ENCODE measurements around the gene CUL9. TPM values are rescaled to one million over a fixed set of nuclear protein-coding genes. Genes with fewer than 3 reads are reported as not detected.

The CUL9 gene
- total RNA-seq, 1 donor from 2014 or later = 57.0 TPM

- DNase-seq (ENCODE audit: low spot score, unreplicated experiment) = no peak
- TF ChIP-seq CTCF (IDR thresholded peaks at IDR 0.05; ENCODE audit: unreplicated experiment) = no peak
- H3K9me3 Mint-ChIP-seq (ENCODE audit: low read depth) = no peaks in the 10 kb centered on the region
- H3K27me3 Mint-ChIP-seq = no peaks in the 10 kb centered on the region
- no peak overlapping the region for H3K4me3 Mint-ChIP-seq (ENCODE audit: low read depth)
- peaks cover 5% of the 10 kb centered on the region for H3K4me1 Mint-ChIP-seq (ENCODE audit: low read depth)
- H3K36me3 Mint-ChIP-seq (ENCODE audit: insufficient read depth) = peaks cover 4% of the 10 kb centered on the region
- peak overlapping the region; percentile 86 for H3K27ac Mint-ChIP-seq
Observed at GRCh38 chr6:43147691-43148477, 34.1 kb upstream of the CUL9 start.

DNA sequence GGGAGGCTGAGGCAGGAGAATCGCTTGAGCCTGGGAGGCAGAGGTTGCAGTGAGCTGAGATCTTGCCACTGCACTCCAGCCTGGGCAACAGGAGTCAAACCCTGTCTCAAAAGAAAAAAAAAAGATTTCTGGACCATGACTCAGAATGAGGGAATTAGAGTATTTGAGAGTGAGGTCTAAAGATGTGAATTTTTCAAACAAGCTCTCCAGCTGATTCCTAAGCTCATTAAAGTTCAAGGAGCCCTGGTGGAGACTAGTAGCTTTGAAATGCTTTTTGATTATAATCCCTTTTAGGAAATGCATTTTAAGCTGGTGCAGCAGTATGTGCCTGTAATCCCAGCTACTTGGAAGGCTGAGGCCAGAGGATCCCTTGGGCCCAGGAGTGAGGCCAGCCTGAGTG, 32.7 kb upstream of the CUL9 start:
- TF ChIP-seq CTCF (IDR thresholded peaks at IDR 0.05; ENCODE audit: unreplicated experiment) = no peak
- no peak overlapping the region for H3K4me3 Mint-ChIP-seq (ENCODE audit: low read depth)
- no peaks in the 10 kb centered on the region for H3K27me3 Mint-ChIP-seq
- DNase-seq (ENCODE audit: low spot score, unreplicated experiment) = no peak
- no peak overlapping the region for H3K27ac Mint-ChIP-seq
- H3K9me3 Mint-ChIP-seq (ENCODE audit: low read depth) = no peaks in the 10 kb centered on the region
- peaks cover 4% of the 10 kb centered on the region for H3K36me3 Mint-ChIP-seq (ENCODE audit: insufficient read depth)
- no peaks in the 10 kb centered on the region for H3K4me1 Mint-ChIP-seq (ENCODE audit: low read depth)

DNA sequence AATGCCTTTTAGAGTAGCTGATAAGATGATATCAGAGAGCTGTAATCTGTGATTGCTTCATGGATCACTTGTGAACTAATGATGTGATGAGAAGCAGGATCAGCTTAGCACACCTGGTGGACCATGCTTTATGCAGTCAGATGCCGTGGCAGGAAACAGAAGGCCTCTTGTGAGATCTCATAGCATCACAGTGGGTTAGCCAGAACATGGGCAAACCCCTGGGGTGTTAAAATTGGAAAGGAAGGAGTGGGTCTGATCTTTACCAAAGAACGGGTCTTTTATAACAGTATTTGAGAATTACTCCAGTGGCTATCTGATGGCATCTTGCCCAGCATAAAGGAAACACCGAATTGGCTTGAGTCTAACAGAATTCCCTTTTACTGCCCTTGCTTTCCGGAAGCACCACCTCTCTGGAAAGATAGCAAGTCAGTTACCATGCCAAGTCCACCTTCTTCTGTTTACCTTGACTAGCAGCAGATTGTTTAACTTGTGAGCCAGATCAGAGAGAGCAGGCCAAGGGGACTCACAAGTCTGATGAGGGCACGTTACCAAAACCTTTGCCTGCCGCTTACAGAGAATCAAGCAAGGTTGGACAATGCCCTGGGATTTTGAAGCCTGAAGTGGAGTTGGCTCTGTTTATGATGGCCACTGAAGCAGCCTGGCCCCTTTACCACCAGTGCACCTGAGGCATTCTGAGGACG, 31.8 kb upstream of the CUL9 start:
- Mint-ChIP-seq H3K27ac (no peak overlapping the region), H3K36me3 (ENCODE audit: insufficient read depth) (peaks cover 4% of the 10 kb centered on the region), H3K27me3 (no peaks in the 10 kb centered on the region), H3K4me3 (ENCODE audit: low read depth) (no peak overlapping the region), H3K9me3 (ENCODE audit: low read depth) (no peaks in the 10 kb centered on the region), H3K4me1 (ENCODE audit: low read depth) (no peaks in the 10 kb centered on the region)
- no peak for DNase-seq (ENCODE audit: low spot score, unreplicated experiment)
- no peak for TF ChIP-seq CTCF (IDR thresholded peaks at IDR 0.05; ENCODE audit: unreplicated experiment)

DNA sequence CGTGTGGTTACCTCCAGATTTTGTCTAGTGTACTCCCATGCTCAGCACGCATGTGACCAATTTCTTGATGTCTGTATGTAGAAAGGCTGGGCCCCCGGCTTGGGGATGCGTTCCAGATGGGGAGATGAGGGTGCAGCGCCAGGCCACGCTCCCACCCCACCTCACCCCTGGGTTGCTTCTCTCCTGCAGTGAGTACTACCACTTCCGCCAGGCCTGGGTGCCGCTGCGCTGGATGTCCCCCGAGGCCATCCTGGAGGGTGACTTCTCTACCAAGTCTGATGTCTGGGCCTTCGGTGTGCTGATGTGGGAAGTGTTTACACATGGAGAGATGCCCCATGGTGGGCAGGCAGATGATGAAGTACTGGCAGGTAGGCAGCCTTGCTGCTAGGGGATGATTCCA, 22.4 kb upstream of the CUL9 start:
- no peak for TF ChIP-seq CTCF (IDR thresholded peaks at IDR 0.05; ENCODE audit: unreplicated experiment)
- peaks cover 2% of the 10 kb centered on the region for H3K36me3 Mint-ChIP-seq (ENCODE audit: insufficient read depth)
- no peak for DNase-seq (ENCODE audit: low spot score, unreplicated experiment)
- no peaks in the 10 kb centered on the region for H3K4me1 Mint-ChIP-seq (ENCODE audit: low read depth)
- no peaks in the 10 kb centered on the region for H3K27me3 Mint-ChIP-seq
- no peaks in the 10 kb centered on the region for H3K9me3 Mint-ChIP-seq (ENCODE audit: low read depth)
- no peak overlapping the region for H3K27ac Mint-ChIP-seq
- H3K4me3 Mint-ChIP-seq (ENCODE audit: low read depth) = no peak overlapping the region

GRCh38 chr6:43163899-43164298, 18.1 kb upstream of the CUL9 start:
- no peaks in the 10 kb centered on the region for H3K9me3 Mint-ChIP-seq (ENCODE audit: low read depth)
- H3K4me1 Mint-ChIP-seq (ENCODE audit: low read depth) = no peaks in the 10 kb centered on the region
- no peak for DNase-seq (ENCODE audit: low spot score, unreplicated experiment)
- H3K27me3 Mint-ChIP-seq = no peaks in the 10 kb centered on the region
- H3K36me3 Mint-ChIP-seq (ENCODE audit: insufficient read depth) = peaks cover 1% of the 10 kb centered on the region
- TF ChIP-seq CTCF (IDR thresholded peaks at IDR 0.05; ENCODE audit: unreplicated experiment) = no peak
- H3K27ac Mint-ChIP-seq = no peak overlapping the region
- no peak overlapping the region for H3K4me3 Mint-ChIP-seq (ENCODE audit: low read depth)

All from progenitor cell of endocrine pancreas (in vitro differentiated cells).